Adrenal gland (tissue), 5 donors: Measurements from ENCODE around the gene HPS3.

Experiments
- CTCF ChIP-seq, 6 experiments: fragments of 450-650 bp in 4 of 6; fragments of 200-600 bp in 2 of 6; sonication (generic) in 1 of 6; IDR thresholded peaks; 1 replicate in 5 of 6; 2 replicates in 1 of 6; pipeline versions ENCODE4 v1.5.1 to v1.8.0; 2016 to 2021; ENCODE audit warnings: antibody characterized with exemption in 6 of 6, mild to moderate bottlenecking in 2 of 6, moderate library complexity in 1 of 6
- POLR2A ChIP-seq, 2 donors: fragments of 450-650 bp; IDR thresholded peaks; one replicate each; pipeline ENCODE4 v1.6.1; 2017; ENCODE audit warnings: antibody characterized with exemption in 2 of 2, mild to moderate bottlenecking in 2 of 2, moderate library complexity in 1 of 2
- donor health status: DM: no; HTN: no; CAD: no.

GRCh38 chr3:149180057-149180573, 50.7 kb downstream of the HPS3 start:
- no peak for TF ChIP-seq CTCF (IDR thresholded peaks at IDR 0.05)
- TF ChIP-seq POLR2A (IDR thresholded peaks at IDR 0.05), result peak in 1 of 2 donors; percentile 41
